HL-60 (cell line): ENCODE results near the gene ABI3BP.

ENCODE experiments used
- GABPA ChIP-seq: IDR thresholded peaks from 2 replicates; pipeline ENCODE4 v1.6.1; 2012; ENCODE audit warnings: low read depth
- POLR2AphosphoS5 ChIP-seq: IDR thresholded peaks from 2 replicates; pipeline ENCODE4 v1.6.1; 2012; ENCODE audit warnings: low read depth
- TF ChIP-seq, protein P1 (sequence below): IDR thresholded peaks from one replicate; pipeline ENCODE4 v1.5.1; 2011; ENCODE audit warnings: low read length, control low read depth, inconsistent platforms; ENCODE audit not compliant: insufficient read depth

DNA sequence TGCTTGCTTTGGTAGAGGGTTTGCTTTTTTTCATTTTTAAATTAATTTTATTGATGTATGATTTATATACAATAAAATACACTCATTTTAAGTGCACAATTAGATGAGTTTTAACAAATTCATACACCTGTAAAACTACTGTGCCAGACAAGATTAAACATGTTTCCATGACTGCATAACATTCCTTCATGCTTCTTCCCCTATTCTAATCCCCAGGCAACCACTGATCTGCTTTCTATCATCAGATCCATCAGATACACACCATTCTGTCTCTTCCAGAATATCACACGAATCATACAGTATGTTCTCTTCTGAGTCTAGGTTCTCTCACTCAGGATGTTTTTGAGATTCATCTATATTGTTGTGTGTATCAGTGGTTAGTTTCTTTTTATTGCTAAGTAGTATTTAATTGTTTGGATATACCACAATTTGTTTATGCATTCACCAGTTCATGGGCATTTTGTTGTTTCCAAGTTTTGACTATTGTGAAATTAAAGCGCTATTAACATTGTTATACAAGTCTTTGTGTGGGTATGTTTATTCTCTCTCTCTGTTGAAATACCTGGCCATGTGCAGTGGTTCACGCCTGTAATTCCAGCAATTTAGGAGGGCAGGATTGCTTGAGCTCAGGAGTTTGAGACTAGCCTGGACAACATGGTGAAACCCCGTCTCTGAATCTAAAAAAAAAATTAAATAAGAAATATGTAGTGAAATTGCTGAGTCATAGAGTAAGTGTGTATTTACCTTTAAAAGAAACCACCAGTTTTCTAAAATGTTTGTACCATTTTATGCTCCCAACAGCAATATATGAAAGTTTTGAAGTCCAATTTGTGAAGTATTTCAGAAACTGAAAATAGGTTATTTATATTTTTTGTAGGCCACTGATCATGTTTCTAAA lies 290.9 kb downstream of the ABI3BP start:
- TF ChIP-seq, protein P1, sequence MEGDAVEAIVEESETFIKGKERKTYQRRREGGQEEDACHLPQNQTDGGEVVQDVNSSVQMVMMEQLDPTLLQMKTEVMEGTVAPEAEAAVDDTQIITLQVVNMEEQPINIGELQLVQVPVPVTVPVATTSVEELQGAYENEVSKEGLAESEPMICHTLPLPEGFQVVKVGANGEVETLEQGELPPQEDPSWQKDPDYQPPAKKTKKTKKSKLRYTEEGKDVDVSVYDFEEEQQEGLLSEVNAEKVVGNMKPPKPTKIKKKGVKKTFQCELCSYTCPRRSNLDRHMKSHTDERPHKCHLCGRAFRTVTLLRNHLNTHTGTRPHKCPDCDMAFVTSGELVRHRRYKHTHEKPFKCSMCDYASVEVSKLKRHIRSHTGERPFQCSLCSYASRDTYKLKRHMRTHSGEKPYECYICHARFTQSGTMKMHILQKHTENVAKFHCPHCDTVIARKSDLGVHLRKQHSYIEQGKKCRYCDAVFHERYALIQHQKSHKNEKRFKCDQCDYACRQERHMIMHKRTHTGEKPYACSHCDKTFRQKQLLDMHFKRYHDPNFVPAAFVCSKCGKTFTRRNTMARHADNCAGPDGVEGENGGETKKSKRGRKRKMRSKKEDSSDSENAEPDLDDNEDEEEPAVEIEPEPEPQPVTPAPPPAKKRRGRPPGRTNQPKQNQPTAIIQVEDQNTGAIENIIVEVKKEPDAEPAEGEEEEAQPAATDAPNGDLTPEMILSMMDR: no peak
- no peak for TF ChIP-seq POLR2AphosphoS5
- TF ChIP-seq GABPA: no peak
